GM21526 (cell line): ENCODE data around the gene CPB1.

Source experiments
- ATAC-seq: cut with Tn5 transposase; IDR thresholded peaks from one replicate; pipeline ENCODE4 v1.9.1; 2021; ENCODE audit warnings: moderate library complexity; ENCODE audit not compliant: unreplicated experiment, low FRiP score

The CPB1 gene

GRCh38 chr3:148879256-148879655 is 51.6 kb downstream of the CPB1 start:
- no peak for ATAC-seq

GRCh38 chr3:148880681-148881080 is 53.1 kb downstream of the CPB1 start:
- peak; percentile 62 for ATAC-seq

- no peak for ATAC-seq
Measured at GRCh38 chr3:148881286-148881685, 53.7 kb downstream of the CPB1 start.

- ATAC-seq, result no peak
Measured at GRCh38 chr3:148882288-148882687, 54.7 kb downstream of the CPB1 start.

GRCh38 chr3:148883163-148883562 is 55.6 kb downstream of the CPB1 start:
- no peak for ATAC-seq

GRCh38 chr3:148884261-148884660 is 56.6 kb downstream of the CPB1 start:
- ATAC-seq, result no peak

- no peak for ATAC-seq
Measured at GRCh38 chr3:148889828-148890227, 62.2 kb downstream of the CPB1 start.

- no peak for ATAC-seq
Measured at GRCh38 chr3:148896062-148896461, 68.5 kb downstream of the CPB1 start.

GRCh38 chr3:148901987-148902791 is 74.6 kb downstream of the CPB1 start:
- ATAC-seq, result no peak

- ATAC-seq, result no peak
Measured at GRCh38 chr3:148903022-148903442, 75.4 kb downstream of the CPB1 start.

- no peak for ATAC-seq
Measured at GRCh38 chr3:148903941-148904340, 76.3 kb downstream of the CPB1 start.

- no peak for ATAC-seq
Measured at GRCh38 chr3:148906667-148907066, 79.1 kb downstream of the CPB1 start.
